ENCODE data around the gene PKP2.

Gene PKP2

DNA sequence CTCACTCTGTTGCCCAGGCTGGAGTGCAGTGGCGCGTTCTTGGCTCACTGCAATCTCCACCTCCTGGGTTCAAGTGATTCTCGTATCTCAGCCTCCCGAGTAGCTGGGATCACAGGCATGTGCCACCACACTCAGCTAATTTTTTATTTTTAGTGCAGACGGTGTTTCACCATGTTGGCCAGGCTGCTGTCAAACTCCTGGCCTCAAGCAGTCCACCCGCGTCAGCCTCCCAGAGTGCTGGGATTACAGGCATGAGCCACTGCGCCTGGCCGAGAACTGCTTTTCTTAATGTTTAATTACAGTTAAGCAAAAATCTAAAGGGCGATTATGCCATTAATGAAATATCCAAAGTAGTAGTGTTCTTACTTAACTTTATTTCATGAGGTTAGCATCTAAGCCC lies 154.4 kb downstream of the PKP2 start:
- Histone ChIP-seq H3K79me2 (ENCODE audit: control insufficient read depth, low read length) (peaks cover 29% of the 10 kb centered on the region), H3K4me3 (ENCODE audit: low read length) (no peak overlapping the region), H3K9me2 (replicated peaks; ENCODE audit: control insufficient read depth, low read length) (no peaks in the 10 kb centered on the region), H3K9me3 (ENCODE audit: control insufficient read depth, insufficient read depth, low read length) (no peaks in the 10 kb centered on the region), H3K27me3 (ENCODE audit: control insufficient read depth, low read length) (no peaks in the 10 kb centered on the region), H3K4me2 (ENCODE audit: low read length) (no peak overlapping the region), H3F3A (ENCODE audit: control insufficient read depth, insufficient read depth) (peaks cover 26% of the 10 kb centered on the region), H3K27ac (ENCODE audit: low read depth, low read length) (no peak overlapping the region), H4K20me1 (ENCODE audit: control insufficient read depth, insufficient read depth, low read depth, low read length) (no peaks in the 10 kb centered on the region), H3K4me1 (ENCODE audit: control insufficient read depth, low read length) (peaks cover 5% of the 10 kb centered on the region; the same call in 1 of the 2 replicates), H3K36me3 (ENCODE audit: control insufficient read depth, low read length) (peaks cover 96% of the 10 kb centered on the region)
- TF ChIP-seq, protein P1, sequence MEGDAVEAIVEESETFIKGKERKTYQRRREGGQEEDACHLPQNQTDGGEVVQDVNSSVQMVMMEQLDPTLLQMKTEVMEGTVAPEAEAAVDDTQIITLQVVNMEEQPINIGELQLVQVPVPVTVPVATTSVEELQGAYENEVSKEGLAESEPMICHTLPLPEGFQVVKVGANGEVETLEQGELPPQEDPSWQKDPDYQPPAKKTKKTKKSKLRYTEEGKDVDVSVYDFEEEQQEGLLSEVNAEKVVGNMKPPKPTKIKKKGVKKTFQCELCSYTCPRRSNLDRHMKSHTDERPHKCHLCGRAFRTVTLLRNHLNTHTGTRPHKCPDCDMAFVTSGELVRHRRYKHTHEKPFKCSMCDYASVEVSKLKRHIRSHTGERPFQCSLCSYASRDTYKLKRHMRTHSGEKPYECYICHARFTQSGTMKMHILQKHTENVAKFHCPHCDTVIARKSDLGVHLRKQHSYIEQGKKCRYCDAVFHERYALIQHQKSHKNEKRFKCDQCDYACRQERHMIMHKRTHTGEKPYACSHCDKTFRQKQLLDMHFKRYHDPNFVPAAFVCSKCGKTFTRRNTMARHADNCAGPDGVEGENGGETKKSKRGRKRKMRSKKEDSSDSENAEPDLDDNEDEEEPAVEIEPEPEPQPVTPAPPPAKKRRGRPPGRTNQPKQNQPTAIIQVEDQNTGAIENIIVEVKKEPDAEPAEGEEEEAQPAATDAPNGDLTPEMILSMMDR (IDR thresholded peaks at IDR 0.05; ENCODE audit: low read depth, low read length, poor library complexity, severe bottlenecking) = no peak
- no peak for TF ChIP-seq EZH2phosphoT487 (IDR thresholded peaks at IDR 0.05; ENCODE audit: borderline replicate concordance, low read length)
